PC-3 (cell line): Measurements from ENCODE around the gene MRPL14.

ENCODE experiments used
- CTCF ChIP-seq: fragments of 300-600 bp; sonication (generic); conservative IDR thresholded peaks from 2 replicates; pipeline ENCODE4 v1.5.1; 2017; ENCODE audit warnings: antibody characterized with exemption, low read depth, mild to moderate bottlenecking, low read length
- EZH2 ChIP-seq: fragments of 300-600 bp; sonication (generic); IDR thresholded peaks from one replicate; pipeline ENCODE4 v1.6.1; 2017; ENCODE audit warnings: antibody characterized with exemption, mild to moderate bottlenecking, low read length; ENCODE audit not compliant: unreplicated experiment
- EZH2phosphoT487 ChIP-seq: fragments of 300-600 bp; sonication (generic); IDR thresholded peaks from 2 replicates; pipeline ENCODE4 v1.6.1; 2018; ENCODE audit warnings: mild to moderate bottlenecking, antibody characterized with exemption, low read length, borderline replicate concordance

DNA sequence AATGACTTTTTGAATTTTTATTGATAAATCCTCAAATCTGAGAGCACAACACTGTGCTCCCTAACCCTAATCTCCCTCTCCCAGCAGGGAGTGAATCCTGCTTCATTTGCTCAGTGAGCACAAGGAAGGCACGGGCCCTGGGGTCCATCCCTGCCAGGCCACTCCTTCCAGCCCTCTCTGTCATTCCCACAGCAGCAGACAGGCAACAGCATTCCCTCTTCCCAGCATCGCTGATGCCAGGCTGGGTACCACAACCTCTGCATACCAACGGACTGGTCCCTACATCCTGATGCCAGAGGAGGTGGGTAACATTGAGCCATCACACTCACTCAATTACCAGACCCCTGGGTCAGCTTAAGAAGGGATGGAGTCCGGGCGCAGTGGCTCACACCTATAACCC lies 34.2 kb downstream of the MRPL14 start:
- TF ChIP-seq EZH2phosphoT487 = no peak
- TF ChIP-seq EZH2 = no peak
- TF ChIP-seq CTCF = no peak
